HK-2 (cell line): Measurements from ENCODE around the gene TMEM163.
A peak's percentile ranks its signal among the peaks of the same experiment; 100 is the strongest.

Experiments used
- DNase-seq: peaks from one replicate; pipeline ENCODE4 v3.0.0-alpha.2; 2018; ENCODE audit not compliant: unreplicated experiment

The TMEM163 gene

GRCh38 chr2:134722728-134723127 lies 3.9 kb upstream of the TMEM163 start:
- DNase-seq = no peak

- no peak for DNase-seq
These were observed 2.8 kb upstream of the TMEM163 start for GRCh38 chr2:134721596-134721995.

DNA sequence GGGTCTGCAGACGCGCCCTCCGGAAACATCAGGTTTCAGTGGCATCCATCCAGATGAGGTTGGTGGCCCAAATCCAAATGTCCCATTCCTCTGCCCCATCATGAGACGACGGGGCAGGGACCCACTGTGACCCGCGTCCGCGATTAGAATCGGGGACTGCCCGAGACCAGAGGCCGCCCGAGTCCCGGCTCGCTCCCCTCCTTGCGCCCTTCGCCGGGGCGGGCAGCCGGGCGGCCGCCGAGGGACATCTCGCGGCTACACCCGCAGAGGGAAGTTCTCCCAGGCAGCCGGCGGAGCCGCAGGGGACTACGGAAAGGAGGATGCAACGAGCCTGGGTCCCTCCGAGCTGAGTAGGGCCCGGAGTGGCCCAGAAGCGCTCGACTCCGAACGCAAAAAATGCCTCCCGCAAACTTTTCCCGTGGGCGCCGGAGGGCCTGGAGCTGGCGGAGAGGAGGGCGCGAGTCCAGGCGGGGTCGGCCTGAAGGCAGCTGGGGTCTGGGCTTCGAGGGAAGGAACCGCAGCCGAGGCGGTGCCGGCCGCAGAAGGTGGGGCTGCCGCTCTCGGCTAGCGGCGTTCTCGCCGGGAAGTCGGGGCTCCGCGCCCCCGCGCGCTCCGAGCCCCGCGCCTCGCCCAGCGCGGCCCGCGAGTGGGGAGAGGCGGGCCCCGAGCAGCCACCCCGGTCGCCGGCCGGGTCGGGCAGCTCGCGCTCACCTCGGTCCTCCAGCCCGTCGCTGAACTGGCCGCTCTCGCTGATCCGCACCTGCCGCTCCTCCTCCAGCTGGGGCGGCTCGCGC lies 580 bp downstream of the TMEM163 start:
- no peak for DNase-seq

GRCh38 chr2:134717286-134718022 lies 1.3 kb downstream of the TMEM163 start:
- no peak for DNase-seq

DNA sequence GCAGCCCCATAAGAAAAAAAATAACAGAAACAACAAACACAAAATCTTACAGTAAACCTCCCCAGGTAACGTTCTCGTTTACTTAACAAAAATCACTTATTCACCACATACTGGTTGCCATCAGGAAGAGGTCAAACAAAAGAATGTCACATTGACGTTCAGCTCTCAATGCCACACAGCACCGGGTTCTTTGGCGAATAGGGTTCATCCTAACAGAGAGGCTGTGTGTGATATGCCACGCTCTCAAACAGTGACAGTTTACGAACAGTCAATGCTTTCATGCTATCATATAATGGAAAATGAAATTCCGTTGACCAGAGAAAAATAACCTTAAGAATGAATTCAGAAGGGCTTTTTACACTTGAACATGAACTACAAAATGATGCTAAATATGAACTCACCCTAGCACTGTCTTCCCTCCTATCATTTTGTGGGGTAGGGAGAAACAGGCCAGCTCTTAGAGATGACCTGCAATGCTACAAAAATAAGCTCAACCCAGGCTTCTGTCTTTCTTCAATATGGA lies 2.0 kb downstream of the TMEM163 start:
- DNase-seq = no peak

DNA sequence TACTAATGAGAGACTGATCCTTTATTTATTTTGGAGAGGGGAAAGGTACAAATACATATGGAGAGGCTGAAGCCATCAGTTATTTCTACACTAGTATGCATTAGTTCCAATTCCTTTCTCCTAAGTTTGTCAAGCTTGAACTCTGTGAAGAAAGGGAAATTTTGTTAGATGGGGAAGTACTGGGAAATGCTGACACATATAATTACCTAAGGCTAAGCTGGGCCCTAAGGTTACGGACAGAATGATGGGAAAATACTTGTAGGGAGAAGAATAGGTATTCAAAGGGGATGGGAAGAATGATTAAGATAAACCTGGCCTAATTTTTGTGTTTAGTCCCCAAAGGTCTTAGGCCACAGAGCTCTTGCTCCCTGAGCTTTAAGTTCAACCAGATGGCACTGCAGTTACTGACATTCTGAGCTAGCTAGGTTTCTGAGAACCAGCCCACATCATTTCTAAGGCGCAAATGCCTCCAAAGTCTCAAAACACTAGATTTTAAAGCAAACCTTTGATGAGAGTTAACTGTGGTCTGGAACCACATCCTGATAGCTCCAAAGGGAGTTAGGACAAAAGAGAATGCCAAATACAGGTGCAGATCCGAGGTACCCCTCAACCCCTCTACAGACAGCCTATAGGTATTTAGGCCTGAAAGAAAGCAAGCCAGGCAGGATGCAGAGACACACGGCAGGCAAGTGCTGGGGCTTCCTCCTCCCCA lies 2.7 kb downstream of the TMEM163 start:
- DNase-seq = no peak

DNA sequence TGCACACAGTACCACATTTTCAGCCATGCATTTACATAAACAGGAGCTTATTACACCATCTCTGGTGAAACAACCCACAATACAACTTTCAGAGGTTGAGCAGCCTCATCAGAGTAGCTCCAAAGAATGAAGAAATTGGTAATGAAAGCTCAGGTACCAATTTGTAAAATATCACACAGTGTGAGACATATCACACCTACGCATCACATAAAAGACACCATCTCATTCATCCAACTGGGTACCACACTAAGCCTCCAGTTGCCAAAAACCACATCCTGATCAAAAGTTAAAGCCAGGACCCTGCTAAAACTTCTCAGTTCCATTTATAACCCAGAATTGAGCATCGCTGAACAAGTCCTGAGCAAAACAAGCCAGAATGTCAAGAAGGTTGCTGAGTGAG lies 4.6 kb downstream of the TMEM163 start:
- no peak for DNase-seq

DNA sequence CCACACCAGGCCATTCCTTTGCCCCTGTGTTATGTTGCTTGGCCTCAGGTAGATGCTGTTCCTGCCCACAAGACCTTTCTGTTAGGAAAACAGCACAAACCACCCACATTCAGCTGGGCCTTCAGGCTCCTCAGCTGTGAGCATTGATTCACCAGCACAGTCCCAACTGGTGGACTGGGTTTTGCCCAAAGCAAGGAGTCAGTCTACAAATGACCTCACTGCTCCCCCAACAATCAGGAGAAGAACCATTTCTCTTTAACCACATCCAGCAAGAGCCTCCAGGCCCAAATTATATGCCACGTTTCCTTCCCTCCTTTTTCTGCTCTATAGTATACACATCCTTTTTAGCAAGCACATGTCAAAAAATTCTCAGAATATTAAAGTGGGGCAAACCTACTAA lies 5.2 kb downstream of the TMEM163 start:
- no peak for DNase-seq

DNA sequence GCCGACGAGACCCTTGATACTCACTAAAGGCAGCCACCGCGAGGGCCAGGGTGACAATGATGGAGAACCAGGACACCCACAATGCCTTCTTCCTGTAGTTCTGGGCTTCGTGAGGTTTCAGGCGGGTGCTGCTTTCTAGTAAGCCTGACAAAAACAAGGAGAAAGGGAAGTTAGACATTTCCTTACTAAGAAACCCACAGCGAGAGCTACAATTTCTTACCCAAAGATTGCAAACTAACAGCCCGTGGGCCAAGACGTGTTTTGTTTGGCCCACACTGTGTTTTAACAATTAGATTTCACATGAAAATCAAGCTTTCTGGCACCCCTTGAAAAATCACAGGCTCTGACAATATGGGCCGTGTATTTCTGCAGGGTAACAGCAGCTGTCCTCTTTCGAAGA lies 5.6 kb downstream of the TMEM163 start:
- DNase-seq = no peak

GRCh38 chr2:134712736-134713135 lies 6.1 kb downstream of the TMEM163 start:
- no peak for DNase-seq

DNA sequence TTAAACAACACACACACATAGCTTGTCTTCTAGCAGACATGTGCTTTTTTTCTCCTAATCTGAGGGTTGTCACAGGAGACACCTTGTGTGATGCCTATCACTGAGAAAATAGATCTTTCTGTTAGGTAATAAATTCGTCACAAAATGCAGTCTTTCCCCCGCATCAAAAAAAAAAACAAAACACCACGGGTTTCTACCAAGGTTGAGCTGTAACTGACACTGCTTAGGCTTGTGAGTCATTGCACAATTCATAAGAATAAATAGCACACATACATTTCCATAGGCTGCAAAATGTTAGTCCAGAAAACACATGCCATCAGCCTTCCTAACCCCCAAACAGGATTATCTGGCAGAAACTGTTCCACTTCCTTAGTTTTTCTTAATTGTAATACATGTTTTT lies 6.5 kb downstream of the TMEM163 start:
- DNase-seq = no peak

DNA sequence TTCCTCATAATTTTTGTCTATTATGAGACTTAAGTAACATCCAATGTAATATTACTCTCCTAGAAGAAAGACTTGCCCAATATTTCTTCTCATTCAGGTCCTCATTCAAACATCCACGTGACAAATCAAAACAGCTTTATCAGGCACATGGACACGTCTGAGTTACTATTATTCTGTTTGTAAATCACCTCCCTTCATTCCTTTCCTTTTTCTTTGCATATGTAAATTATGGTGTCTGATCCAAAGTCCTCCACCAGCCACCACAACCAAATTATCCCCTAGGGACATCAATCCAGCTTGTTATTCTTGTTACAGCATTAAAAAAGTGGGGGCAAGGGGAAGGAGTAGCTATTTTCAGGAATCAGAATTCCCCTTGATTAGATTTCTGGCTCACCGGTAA lies 7.1 kb downstream of the TMEM163 start:
- no peak for DNase-seq

- DNase-seq = no peak
These were observed 11.5 kb downstream of the TMEM163 start for GRCh38 chr2:134707330-134707676.

DNA sequence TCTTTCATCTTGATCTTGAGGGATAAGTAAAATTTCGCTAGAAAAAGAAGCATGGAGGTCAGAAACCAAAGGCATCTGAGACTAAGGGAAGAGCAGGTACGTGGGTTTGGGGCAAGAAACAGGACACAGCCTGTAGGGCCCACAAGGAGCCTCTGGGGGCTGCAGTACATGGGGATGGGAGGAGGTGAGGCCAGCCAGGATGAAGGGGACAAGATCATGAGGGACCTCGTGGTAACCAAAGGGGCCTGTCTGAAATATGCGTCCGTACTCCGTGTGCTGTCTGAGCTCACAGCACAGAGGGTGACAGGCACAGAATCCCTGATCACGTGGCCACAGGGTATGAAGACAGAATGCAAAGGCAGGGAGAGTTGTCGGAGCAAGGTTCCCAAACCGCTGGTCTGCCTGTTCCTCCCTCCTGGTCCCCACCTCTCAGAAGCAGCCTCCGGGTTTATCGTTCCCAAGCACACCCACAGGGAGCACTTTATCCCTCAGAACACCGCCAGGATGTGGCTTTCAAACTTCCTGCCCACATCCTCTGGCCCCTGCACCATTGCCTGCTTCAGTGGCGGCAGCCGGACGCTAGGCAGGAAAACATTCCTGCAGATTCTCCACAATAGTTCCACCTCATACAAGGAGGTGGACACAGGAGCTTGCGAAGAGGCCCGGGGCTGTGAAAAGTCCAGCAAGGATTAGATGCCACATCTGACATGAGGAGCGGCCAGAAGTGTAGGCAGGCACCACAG lies 12.0 kb downstream of the TMEM163 start:
- DNase-seq = peak; percentile 14

DNA sequence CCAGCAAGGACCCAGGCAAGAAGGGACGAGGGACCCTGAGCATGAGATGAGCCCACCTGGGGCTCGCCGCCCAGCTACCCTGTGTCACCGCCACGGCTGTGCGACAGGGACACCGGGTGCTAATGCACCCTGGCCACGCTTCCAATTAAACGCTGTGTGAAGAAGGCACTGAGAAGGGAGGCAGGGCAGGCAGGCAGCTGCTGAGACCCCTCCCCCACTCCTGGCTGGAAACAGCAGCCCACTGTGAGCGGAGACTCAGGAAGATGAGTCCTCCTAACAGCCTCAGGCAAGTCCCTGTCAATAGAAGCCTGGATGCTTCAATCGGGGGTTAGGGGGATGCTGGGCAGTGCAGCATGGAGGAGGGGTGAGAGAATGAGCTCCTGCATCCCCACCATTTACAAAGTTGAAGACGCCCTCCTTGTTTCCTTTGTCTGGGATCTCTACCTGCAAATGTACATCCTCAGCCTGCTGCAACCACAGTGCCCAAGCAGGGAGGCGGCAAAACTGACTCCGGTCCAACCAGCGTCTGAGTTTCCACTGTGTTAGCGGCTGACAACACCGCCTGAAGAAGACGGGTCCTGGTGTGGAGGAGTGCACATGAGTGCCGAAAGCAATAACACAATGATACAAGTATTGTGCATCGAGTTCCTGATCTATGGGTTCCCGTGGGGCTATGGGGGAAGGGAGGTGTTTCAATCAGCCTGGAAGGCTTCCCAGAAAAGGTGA lies 12.8 kb downstream of the TMEM163 start:
- DNase-seq = no peak

DNA sequence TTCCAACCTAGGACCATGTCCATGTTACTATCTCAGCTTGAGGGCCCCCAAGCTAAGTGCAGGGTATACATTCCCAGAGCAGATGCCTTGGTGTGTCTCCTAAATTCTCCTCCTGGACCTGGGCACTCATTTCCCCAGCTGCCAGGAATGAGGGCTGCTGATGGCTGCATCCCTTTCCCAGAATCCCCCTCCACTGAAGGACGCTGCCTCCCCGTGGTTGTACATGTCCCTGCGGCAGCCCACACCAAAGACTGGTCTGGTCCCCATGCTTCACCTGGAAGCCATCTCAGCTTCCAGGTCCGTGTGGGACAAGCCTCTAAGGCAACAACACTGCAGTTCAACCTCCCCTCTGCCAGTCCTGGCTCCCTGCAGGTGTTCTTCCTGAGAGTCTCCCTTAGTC lies 14.6 kb downstream of the TMEM163 start:
- no peak for DNase-seq

GRCh38 chr2:134703426-134703825 lies 15.4 kb downstream of the TMEM163 start:
- DNase-seq = no peak

- DNase-seq = no peak
These were observed 18.1 kb downstream of the TMEM163 start for GRCh38 chr2:134700730-134701129.

DNA sequence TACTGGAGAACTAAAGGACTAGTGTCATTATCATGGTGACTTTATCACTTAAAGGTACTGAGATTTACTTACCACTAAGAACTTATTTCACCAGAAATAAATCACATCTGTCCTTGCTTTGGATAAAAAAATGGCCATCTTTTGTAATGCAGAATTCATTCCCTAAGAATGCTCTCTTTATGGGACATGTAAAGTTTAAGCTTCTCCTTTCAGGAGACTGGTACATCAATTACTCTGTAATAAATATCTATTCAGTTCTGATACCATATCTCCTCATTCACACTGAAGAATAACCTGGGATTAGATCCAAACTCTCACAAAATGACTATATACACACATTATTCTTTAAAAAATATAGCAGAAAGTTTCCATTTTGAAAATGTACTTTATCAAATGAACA lies 24.4 kb downstream of the TMEM163 start:
- no peak for DNase-seq

- DNase-seq = no peak
These were observed 25.2 kb downstream of the TMEM163 start for GRCh38 chr2:134693359-134694330.
